ENCODE data around the gene BRICD5.

- TF ChIP-seq POLR2A (IDR thresholded peaks at IDR 0.05; ENCODE audit: low read length) (no peak), GATA1 (IDR thresholded peaks at IDR 0.05; ENCODE audit: low read depth, low read length) (no peak)
Measured at GRCh38 chr16:2198283-2198682, 12.4 kb downstream of the BRICD5 start.

Measured in erythroblast (primary cell).